Calu3 (cell line): ENCODE data around the gene NQO1. TPM values are rescaled to one million over a fixed set of nuclear protein-coding genes. Genes with fewer than 3 reads are reported as not detected.

Experiments
- BruUV-seq: library from RNA; stranded (reverse); fragments of 400-500 nt; replicated peaks from 2 replicates; lab custom pipeline; 2021; lab: Mats Ljungman, UMichigan
- CTCF ChIA-PET: fragments of 300-600 bp; sonication (Branson Sonifier 250); formaldehyde crosslinking; loops from one replicate; lab custom pipeline; 2022; ENCODE audit warnings: antibody characterized with exemption; lab: Charles Lee
- DNase-seq: peaks from one replicate; pipeline ENCODE4 v3.0.0; 2022
- H3K27ac Mint-ChIP-seq: one replicate; pipeline ENCODE4 v1.8.0; 2022; ENCODE audit warnings: mixed read lengths; ENCODE audit not compliant: unreplicated experiment
- H3K27me3 Mint-ChIP-seq: one replicate; pipeline ENCODE4 v1.8.0; 2022; ENCODE audit warnings: mixed read lengths; ENCODE audit not compliant: unreplicated experiment
- H3K36me3 Mint-ChIP-seq: one replicate; pipeline ENCODE4 v1.8.0; 2022; ENCODE audit warnings: mild to moderate bottlenecking, moderate library complexity, mixed read lengths; ENCODE audit not compliant: insufficient read depth, unreplicated experiment
- H3K4me1 Mint-ChIP-seq: one replicate; pipeline ENCODE4 v1.8.0; 2022; ENCODE audit warnings: mild to moderate bottlenecking, low read depth, mixed read lengths; ENCODE audit not compliant: unreplicated experiment
- H3K4me3 Mint-ChIP-seq: one replicate; pipeline ENCODE4 v1.8.0; 2022; ENCODE audit warnings: mild to moderate bottlenecking, low read depth, moderate library complexity, mixed read lengths; ENCODE audit not compliant: unreplicated experiment
- H3K9me3 Mint-ChIP-seq: one replicate; pipeline ENCODE4 v1.8.0; 2022; ENCODE audit warnings: low read depth, mixed read lengths; ENCODE audit not compliant: unreplicated experiment
- intact Hi-C: fragments of 100-400 bp; cut with micrococcal nuclease; formaldehyde crosslinking; loops from one replicate; pipeline ENCODE4 v1.10.0; 2022; ENCODE audit not compliant: unreplicated experiment
- total RNA-seq: library from RNA; stranded (reverse); gene quantifications from 2 replicates; pipeline ENCODE4 v1.2.3, GENCODE V29; 2022
- TF ChIP-seq, protein P1 (sequence below): fragments of 200-600 bp; IDR thresholded peaks from one replicate; pipeline ENCODE4 v1.8.0; 2022; ENCODE audit warnings: antibody characterized with exemption; ENCODE audit not compliant: unreplicated experiment

Gene NQO1
- total RNA-seq, 1 experiment from 2014 or later: 365 TPM

DNA sequence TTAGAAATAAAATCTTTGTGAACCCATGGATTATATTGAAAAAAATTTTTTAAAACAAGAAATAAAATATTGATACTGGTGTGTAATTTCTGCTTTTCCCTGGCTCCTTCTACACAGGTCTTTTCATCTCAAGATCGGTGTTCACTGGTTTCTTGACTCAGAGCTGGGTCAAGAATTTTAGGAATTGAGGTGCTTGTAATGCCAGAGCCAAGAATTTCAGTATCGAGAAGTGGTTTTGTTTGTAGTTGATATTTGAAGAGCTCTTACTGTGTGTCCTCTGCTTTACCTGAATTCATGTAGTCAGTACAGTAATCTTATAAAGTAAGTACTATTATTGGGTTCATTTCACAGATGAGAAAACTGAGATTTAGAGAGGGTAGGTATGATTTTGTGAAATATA, 43.0 kb upstream of the NQO1 start:
- Mint-ChIP-seq H3K27ac (no peak overlapping the region), H3K27me3 (no peaks in the 10 kb centered on the region), H3K4me3 (no peak overlapping the region), H3K36me3 (peaks cover 5% of the 10 kb centered on the region), H3K9me3 (no peaks in the 10 kb centered on the region), H3K4me1 (peaks cover 11% of the 10 kb centered on the region)
- DNase-seq: no peak
- CTCF ChIA-PET: interaction anchor here (0.6 to 0.8 kb wide), 2 partner anchors 24 to 498 kb away, joined by 3 read pairs; no protein-coding TSS in a partner anchor
- TF ChIP-seq, protein P1, sequence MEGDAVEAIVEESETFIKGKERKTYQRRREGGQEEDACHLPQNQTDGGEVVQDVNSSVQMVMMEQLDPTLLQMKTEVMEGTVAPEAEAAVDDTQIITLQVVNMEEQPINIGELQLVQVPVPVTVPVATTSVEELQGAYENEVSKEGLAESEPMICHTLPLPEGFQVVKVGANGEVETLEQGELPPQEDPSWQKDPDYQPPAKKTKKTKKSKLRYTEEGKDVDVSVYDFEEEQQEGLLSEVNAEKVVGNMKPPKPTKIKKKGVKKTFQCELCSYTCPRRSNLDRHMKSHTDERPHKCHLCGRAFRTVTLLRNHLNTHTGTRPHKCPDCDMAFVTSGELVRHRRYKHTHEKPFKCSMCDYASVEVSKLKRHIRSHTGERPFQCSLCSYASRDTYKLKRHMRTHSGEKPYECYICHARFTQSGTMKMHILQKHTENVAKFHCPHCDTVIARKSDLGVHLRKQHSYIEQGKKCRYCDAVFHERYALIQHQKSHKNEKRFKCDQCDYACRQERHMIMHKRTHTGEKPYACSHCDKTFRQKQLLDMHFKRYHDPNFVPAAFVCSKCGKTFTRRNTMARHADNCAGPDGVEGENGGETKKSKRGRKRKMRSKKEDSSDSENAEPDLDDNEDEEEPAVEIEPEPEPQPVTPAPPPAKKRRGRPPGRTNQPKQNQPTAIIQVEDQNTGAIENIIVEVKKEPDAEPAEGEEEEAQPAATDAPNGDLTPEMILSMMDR: no peak
- intact Hi-C loops: no loop called here
- no TSS peak for BruUV-seq

DNA sequence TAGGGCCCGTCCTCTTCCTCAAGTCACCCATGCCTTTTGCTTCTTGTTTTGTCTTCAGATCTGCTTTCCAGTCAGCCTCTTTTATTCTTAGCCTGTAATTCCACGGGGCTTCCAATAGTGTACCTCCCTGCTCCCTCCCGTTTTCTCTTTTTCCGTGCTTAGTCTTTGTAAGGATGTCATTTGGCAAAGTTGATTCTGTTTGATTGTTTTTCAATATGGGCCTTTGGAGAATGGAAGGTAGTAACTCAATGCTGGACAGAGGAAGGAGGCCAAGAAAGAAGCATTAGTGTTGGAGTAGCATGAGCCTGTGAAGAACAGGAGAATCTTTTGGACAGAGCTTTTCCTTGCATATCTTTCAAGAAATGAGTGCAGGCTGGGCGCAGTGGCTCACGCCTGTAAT, 42.3 kb upstream of the NQO1 start:
- intact Hi-C loops: no loop called here
- no peak overlapping the region for H3K27ac Mint-ChIP-seq

DNA sequence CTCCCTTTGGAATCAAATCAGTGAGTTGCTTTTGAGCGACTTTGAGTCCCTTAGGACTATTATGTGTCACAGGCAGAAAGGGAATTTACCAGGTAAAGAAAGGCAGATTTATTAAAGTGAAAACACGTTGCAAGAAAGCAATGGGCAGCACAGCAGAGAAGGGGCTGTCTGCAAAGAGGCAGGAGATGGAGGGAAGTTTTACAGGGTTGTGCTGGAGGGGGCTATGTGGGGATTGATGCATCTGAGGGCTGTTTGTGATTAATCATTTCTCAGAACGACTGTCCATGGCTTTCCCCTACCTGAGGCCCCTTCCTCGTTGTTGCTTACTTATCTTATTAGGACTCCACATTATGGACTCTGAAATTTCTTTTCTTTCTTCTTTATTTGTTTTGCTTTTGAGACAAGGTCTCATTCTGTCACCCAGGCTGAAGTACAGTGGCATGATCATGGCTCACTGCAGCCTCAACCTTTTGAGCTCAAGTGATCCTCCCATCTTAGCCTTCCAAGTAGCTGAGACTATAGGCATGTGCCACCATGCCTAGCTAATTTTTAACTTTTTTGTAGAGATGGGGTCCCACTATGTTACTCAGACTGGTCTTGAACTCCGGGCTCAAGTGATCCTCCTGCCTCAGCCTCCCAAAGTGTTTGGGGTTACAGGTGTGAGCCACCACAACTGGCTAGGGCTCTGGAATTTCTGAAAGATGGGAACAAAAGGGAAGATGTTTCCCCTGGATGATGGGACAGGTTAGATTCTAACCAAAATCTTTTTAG, 41.3 kb upstream of the NQO1 start:
- BruUV-seq: no TSS peak
- no peak for DNase-seq
- Mint-ChIP-seq H3K4me3 (no peak overlapping the region), H3K27me3 (no peaks in the 10 kb centered on the region), H3K9me3 (no peaks in the 10 kb centered on the region), H3K4me1 (peaks cover 12% of the 10 kb centered on the region), H3K27ac (no peak overlapping the region), H3K36me3 (peaks cover 17% of the 10 kb centered on the region)
- CTCF ChIA-PET: no interaction called here
- TF ChIP-seq, protein P1: no peak
- intact Hi-C loops: no loop called here

More for the DNA sequence above, 42.3 kb upstream of the NQO1 start:
- H3K27me3 Mint-ChIP-seq: no peaks in the 10 kb centered on the region
- CTCF ChIA-PET: no interaction called here
- H3K36me3 Mint-ChIP-seq: peaks cover 7% of the 10 kb centered on the region
- peaks cover 12% of the 10 kb centered on the region for H3K4me1 Mint-ChIP-seq
- TF ChIP-seq, protein P1: no peak
- DNase-seq: no peak
- no peaks in the 10 kb centered on the region for H3K9me3 Mint-ChIP-seq
- no peak overlapping the region for H3K4me3 Mint-ChIP-seq
- BruUV-seq: no TSS peak

- no peaks in the 10 kb centered on the region for H3K27me3 Mint-ChIP-seq
- H3K4me3 Mint-ChIP-seq: peak overlapping the region; percentile 99
- TF ChIP-seq, protein P1: no peak
- peaks cover 16% of the 10 kb centered on the region for H3K4me1 Mint-ChIP-seq
- no peak overlapping the region for H3K27ac Mint-ChIP-seq
- intact Hi-C loops: no loop called here
- no peak for DNase-seq
- peaks cover 27% of the 10 kb centered on the region for H3K36me3 Mint-ChIP-seq
- H3K9me3 Mint-ChIP-seq: no peaks in the 10 kb centered on the region
- CTCF ChIA-PET: interaction anchor here (1.1 to 1.4 kb wide), 2 partner anchors 9 to 166 kb away, joined by 3 to 7 read pairs; partner anchors contain the start of gene NOB1
- no TSS peak for BruUV-seq
These were observed 37.2 kb upstream of the NQO1 start for GRCh38 chr16:69763599-69763942.
